HepG2 (cell line): ENCODE measurements around the gene CDH1. TPM values are rescaled to one million over a fixed set of nuclear protein-coding genes. Genes with fewer than 3 reads are reported as not detected.

ENCODE experiments used
- ATAC-seq: fragments of 200-7000 bp; cut with Tn5 transposase; 3 replicates; pipeline ENCODE4 v1.9.1; 2020; ENCODE audit warnings: mild to moderate bottlenecking, moderate library complexity
- BruUV-seq: library from RNA; stranded (reverse); fragments of 400-500 nt; replicated peaks from 2 replicates; lab custom pipeline; 2021; lab: Mats Ljungman, UMichigan
- CTCF ChIA-PET: fragments of 300-600 bp; formaldehyde crosslinking; extraction: SDS; loops from one replicate; lab custom pipeline; 2021; ENCODE audit warnings: low total read pairs, inconsistent platforms, low intra/inter-chr PET ratio; lab: Yijun Ruan, JAX
- POLR2A ChIA-PET: fragments of 350-600 bp; sonication (Branson Sonifier 250); formaldehyde crosslinking; loops from one replicate; lab custom pipeline; 2020; ENCODE audit warnings: antibody characterized with exemption, inconsistent platforms; lab: Yijun Ruan, JAX
- DNase-seq: peaks from one replicate; pipeline ENCODE4 v3.0.0-alpha.2; 2015; ENCODE audit warnings: low spot score
- FAIRE-seq: peaks from 3 replicates; lab custom pipeline; 2011; peaks lifted over from hg19 to GRCh38; lab: Jason Lieb, UNC
- H2AFZ ChIP-seq: one replicate; pipeline ENCODE4 v1.6.1; 2011; ENCODE audit warnings: low read length, inconsistent platforms
- H3K27ac ChIP-seq: fragments of 300-600 bp; 3 replicates; pipeline ENCODE4 v1.8.0; 2011; ENCODE audit warnings: mixed run types, mild to moderate bottlenecking, mixed read lengths, low read length, inconsistent platforms; ENCODE audit not compliant: insufficient read depth; ENCODE audit errors: extremely low read length
- H3K27me3 ChIP-seq, 2 experiments: fragments of 200-600 bp in 1 of 2; 2 replicates in 1 of 2; 3 replicates in 1 of 2; pipeline versions ENCODE4 v1.6.0 to v1.8.0; 2011; ENCODE audit warnings: low read length in 2 of 2, mild to moderate bottlenecking in 2 of 2, moderate library complexity in 2 of 2, inconsistent platforms in 1 of 2; ENCODE audit not compliant: insufficient read depth in 2 of 2, control insufficient read depth in 1 of 2
- H3K36me3 ChIP-seq, 2 experiments: fragments of 200-600 bp in 1 of 2; replicated peaks in 1 of 2; 2 replicates in 1 of 2; 3 replicates in 1 of 2; pipeline versions ENCODE4 v1.5.1 to v1.8.0; 2011; ENCODE audit warnings: low read length in 2 of 2, inconsistent platforms in 1 of 2; ENCODE audit not compliant: insufficient read depth in 2 of 2, control insufficient read depth in 1 of 2
- H3K4me1 ChIP-seq: 2 replicates; pipeline ENCODE4 v1.5.1; 2012; ENCODE audit warnings: low read length, inconsistent platforms; ENCODE audit not compliant: insufficient read depth
- H3K4me2 ChIP-seq: 2 replicates; pipeline ENCODE4 v1.6.0; 2011; ENCODE audit warnings: low read depth, low read length, inconsistent platforms
- H3K4me3 ChIP-seq, 3 experiments: fragments of 200-600 bp in 1 of 3; sonication (generic), shearing (Covaris generic) in 1 of 3; replicated peaks in 1 of 3; 2 replicates each; pipeline ENCODE4 v1.5.1; 2011 to 2016; ENCODE audit warnings: low read length in 3 of 3, inconsistent platforms in 2 of 3, low read depth in 2 of 3, mild to moderate bottlenecking in 2 of 3, control low read depth in 1 of 3, mixed read lengths in 1 of 3; ENCODE audit not compliant: insufficient read depth in 1 of 3
- H3K79me2 ChIP-seq: one replicate; pipeline ENCODE4 v1.6.1; 2011; ENCODE audit warnings: low read length, inconsistent platforms; ENCODE audit not compliant: insufficient read depth
- H3K9ac ChIP-seq: 2 replicates; pipeline ENCODE4 v1.6.0; 2011; ENCODE audit warnings: mild to moderate bottlenecking, low read depth, low read length, inconsistent platforms; ENCODE audit not compliant: insufficient read depth
- H3K9me3 ChIP-seq: 2 replicates; pipeline ENCODE4 v1.5.1; 2012; ENCODE audit warnings: mild to moderate bottlenecking, low read length
- H4K20me1 ChIP-seq: 2 replicates; pipeline ENCODE4 v1.6.0; 2011; ENCODE audit warnings: inconsistent platforms, mild to moderate bottlenecking, low read length, moderate library complexity; ENCODE audit not compliant: insufficient read depth
- EP300 ChIP-seq, 3 experiments: sonication (generic) in 1 of 3; formaldehyde crosslinking in 1 of 3; IDR thresholded peaks; 2 replicates each; pipeline versions ENCODE4 v1.5.1 to v1.6.1; 2011 to 2020; ENCODE audit warnings: low read depth in 2 of 3, low read length in 2 of 3, borderline replicate concordance in 1 of 3, improper control_type of control experiment in 1 of 3, mild to moderate bottlenecking in 1 of 3, missing genetic modification reagents in 1 of 3, moderate library complexity in 1 of 3
- GTF3A ChIP-seq: sonication (generic); formaldehyde crosslinking; conservative IDR thresholded peaks from 2 replicates; pipeline ENCODE4 v1.4.0; 2020; ENCODE audit warnings: mild to moderate bottlenecking, missing genetic modification reagents
- KDM4B ChIP-seq: sonication (generic); formaldehyde crosslinking; IDR thresholded peaks from 2 replicates; pipeline ENCODE4 v1.4.0; 2020; ENCODE audit warnings: missing genetic modification reagents
- MLLT10 ChIP-seq: sonication (generic); formaldehyde crosslinking; IDR thresholded peaks from 2 replicates; pipeline ENCODE4 v1.4.0; 2020; ENCODE audit warnings: missing genetic modification reagents
- MZF1 ChIP-seq: sonication (generic); formaldehyde crosslinking; IDR thresholded peaks from 2 replicates; pipeline ENCODE4 v1.8.1; 2023; ENCODE audit warnings: mild to moderate bottlenecking, missing genetic modification reagents, borderline replicate concordance
- ONECUT2 ChIP-seq: sonication (generic); formaldehyde crosslinking; IDR thresholded peaks from 2 replicates; pipeline ENCODE4 v1.4.0; 2020; ENCODE audit warnings: missing genetic modification reagents
- PAX8 ChIP-seq: sonication (generic); formaldehyde crosslinking; IDR thresholded peaks from 2 replicates; pipeline ENCODE4 v1.8.0; 2022; ENCODE audit warnings: mild to moderate bottlenecking, missing genetic modification reagents, borderline replicate concordance
- PRPF4 ChIP-seq: fragments of 200-400 bp; formaldehyde crosslinking; IDR thresholded peaks from 2 replicates; pipeline ENCODE4 v1.6.1; 2016; ENCODE audit warnings: low read length, low read depth; ENCODE audit not compliant: poor library complexity, severe bottlenecking
- RORA ChIP-seq: sonication (generic); formaldehyde crosslinking; IDR thresholded peaks from 2 replicates; pipeline ENCODE4 v1.5.0; 2020; ENCODE audit warnings: mild to moderate bottlenecking, missing genetic modification reagents, moderate library complexity
- SIN3B ChIP-seq: fragments of 150-350 bp; IDR thresholded peaks from 2 replicates; pipeline ENCODE4 v1.6.1; 2014; ENCODE audit warnings: low read length
- TERF1 ChIP-seq: sonication (generic); formaldehyde crosslinking; IDR thresholded peaks from 2 replicates; pipeline ENCODE4 v1.8.0; 2022; ENCODE audit warnings: mild to moderate bottlenecking, missing genetic modification reagents, moderate library complexity
- TRIM22 ChIP-seq: fragments of 450-650 bp; IDR thresholded peaks from 2 replicates; pipeline ENCODE4 v1.6.1; 2017
- ZEB1 ChIP-seq: IDR thresholded peaks from 2 replicates; pipeline ENCODE4 v1.6.1; 2012; ENCODE audit warnings: mild to moderate bottlenecking, low read depth, inconsistent platforms; ENCODE audit not compliant: insufficient replicate concordance
- ZNF282 ChIP-seq: fragments of 450-650 bp; IDR thresholded peaks from 2 replicates; pipeline ENCODE4 v1.6.1; 2018; ENCODE audit not compliant: partially characterized antibody
- ZNF740 ChIP-seq: sonication (generic); formaldehyde crosslinking; IDR thresholded peaks from 2 replicates; pipeline ENCODE4 v1.4.0; 2020; ENCODE audit warnings: missing genetic modification reagents
- WGBS: methylation state at CpG from one replicate; pipeline ENCODE4 v1.1.6; 2017; ENCODE audit warnings: low lambda C conversion rate; 5-methylcytosine and 5-hydroxymethylcytosine counted together
- in situ Hi-C: cut with HindIII; loops from 2 replicates; pipeline ENCODE4 v1.10.0; 2017; ENCODE audit warnings: low pct_unique_long_range_greater_than_20kb; ENCODE audit not compliant: extremely low pct_ligation_motif_present
- intact Hi-C: fragments of 100-400 bp; cut with micrococcal nuclease; formaldehyde crosslinking; loops from one replicate; pipeline ENCODE4 v1.10.0; 2022; ENCODE audit not compliant: unreplicated experiment
- polyA plus RNA-seq, 8 experiments: library from polyadenylated mRNA; depleted of rRNA in 3 of 8; stranded (reverse) in 7 of 8; unstranded in 1 of 8; fragments of >200 nt; fragmentation: Illumina TruSeq in 4 of 8; extraction: Trizol in 4 of 8; gene quantifications; 2 replicates each; pipeline versions ENCODE4 v1.2.1 to v1.2.3, GENCODE V29; 2011 to 2016; ENCODE audit warnings: low read depth in 4 of 8, missing spikeins in 1 of 8, mixed read lengths in 1 of 8; ENCODE audit not compliant: insufficient read depth in 1 of 8
- total RNA-seq, 5 experiments: library from RNA; depleted of rRNA; stranded (reverse); fragments of >200 nt; fragmentation: Illumina TruSeq; extraction: Trizol; gene quantifications; 2 replicates each; pipeline ENCODE4 v1.2.3, GENCODE V29; 2016; ENCODE audit warnings: low read depth in 1 of 5

The CDH1 gene
- total and polyA plus RNA-seq, 2 of the 13 experiments (the other 11 are each of a cell fraction or from before 2014, with no cell fraction given), result 0.95 to 9.8 TPM

GRCh38 chr16:68866933-68867332 lies 129.8 kb downstream of the CDH1 start:
- CTCF ChIA-PET, result no interaction called here
- intact Hi-C loops, result no loop called here
- H2AFZ ChIP-seq, result no peak overlapping the region
- no peak overlapping the region for H3K4me2 ChIP-seq
- H3K4me3 ChIP-seq, result no peak overlapping the region
- no peak overlapping the region for H3K27ac ChIP-seq
- no peak for ATAC-seq
- no peaks in the 10 kb centered on the region for H3K79me2 ChIP-seq
- no peaks in the 10 kb centered on the region for H3K27me3 ChIP-seq
- H3K36me3 ChIP-seq, result peaks cover 2 to 23% of the 10 kb centered on the region in 2 experiments; a peak in 4 of 5 replicates
- POLR2A ChIA-PET, result no interaction called here
- WGBS, result 95% methylated on average over 6 of the region's 6 CpGs
- DNase-seq, result no peak
- no TSS peak for BruUV-seq
- no peaks in the 10 kb centered on the region for H4K20me1 ChIP-seq
- no peak for FAIRE-seq
- TF ChIP-seq ZEB1, result no peak
- TF ChIP-seq, all 625 proteins: peak for 0
- peaks cover 5% of the 10 kb centered on the region; the same call in 1 of the 2 replicates for H3K4me1 ChIP-seq
- H3K9ac ChIP-seq, result no peak overlapping the region
- H3K9me3 ChIP-seq, result no peaks in the 10 kb centered on the region
- in situ Hi-C loops, result no loop called here

- H2AFZ ChIP-seq, result no peak overlapping the region
- in situ Hi-C loops, result no loop called here
- intact Hi-C loops, result no loop called here
- no peak for ATAC-seq
- peaks cover 2 to 6% of the 10 kb centered on the region in 2 experiments; a peak in 3 of 5 replicates for H3K36me3 ChIP-seq
- no peak for FAIRE-seq
- no TSS peak for BruUV-seq
- DNase-seq, result no peak
- no peak overlapping the region for H3K27ac ChIP-seq
- no peaks in the 10 kb centered on the region for H4K20me1 ChIP-seq
- CTCF ChIA-PET, result no interaction called here
- POLR2A ChIA-PET, result interaction anchor here (0.6 kb wide), 1 partner anchor 235 kb away, joined by 3 read pairs; no protein-coding TSS in a partner anchor
- no peaks in the 10 kb centered on the region for H3K27me3 ChIP-seq
- H3K79me2 ChIP-seq, result no peaks in the 10 kb centered on the region
- H3K4me2 ChIP-seq, result no peak overlapping the region
- peaks cover 24% of the 10 kb centered on the region for H3K4me1 ChIP-seq
- no peaks in the 10 kb centered on the region for H3K9me3 ChIP-seq
- H3K9ac ChIP-seq, result no peak overlapping the region
- H3K4me3 ChIP-seq, result no peak overlapping the region
- WGBS, result 87% methylated on average over 4 of the region's 4 CpGs
- no peak for TF ChIP-seq PAX8 (CRISPR knock-in tag)
- no peak for TF ChIP-seq MZF1 (CRISPR knock-in tag)
- TF ChIP-seq TRIM22, result no peak
- no peak for TF ChIP-seq SIN3B
- TF ChIP-seq MLLT10 (CRISPR knock-in tag), result no peak
- TF ChIP-seq TERF1 (CRISPR knock-in tag), result no peak
- no peak for TF ChIP-seq GTF3A (CRISPR knock-in tag)
- TF ChIP-seq ZNF282, result no peak
- TF ChIP-seq ONECUT2 (CRISPR knock-in tag), result no peak
- no peak for TF ChIP-seq ZNF740
- TF ChIP-seq EP300 (IDR thresholded peaks at IDR 0.05; ENCODE audit: low read depth in 2 of 2, low read length in 2 of 2), result no peak
- no peak for TF ChIP-seq EP300 (CRISPR knock-in tag; IDR thresholded peaks at IDR 0.05; ENCODE audit: borderline replicate concordance)
- TF ChIP-seq PRPF4, result no peak
- TF ChIP-seq RORA (CRISPR knock-in tag), result no peak
- no peak for TF ChIP-seq KDM4B
Observed at GRCh38 chr16:68869492-68870088, 132.5 kb downstream of the CDH1 start.
